ENCODE data around the gene ZBTB48. TPM values are rescaled to one million over a fixed set of nuclear protein-coding genes. Genes with fewer than 3 reads are reported as not detected.

The ZBTB48 gene
- total RNA-seq, 1 donor from 2014 or later, result 36.5 TPM

DNA sequence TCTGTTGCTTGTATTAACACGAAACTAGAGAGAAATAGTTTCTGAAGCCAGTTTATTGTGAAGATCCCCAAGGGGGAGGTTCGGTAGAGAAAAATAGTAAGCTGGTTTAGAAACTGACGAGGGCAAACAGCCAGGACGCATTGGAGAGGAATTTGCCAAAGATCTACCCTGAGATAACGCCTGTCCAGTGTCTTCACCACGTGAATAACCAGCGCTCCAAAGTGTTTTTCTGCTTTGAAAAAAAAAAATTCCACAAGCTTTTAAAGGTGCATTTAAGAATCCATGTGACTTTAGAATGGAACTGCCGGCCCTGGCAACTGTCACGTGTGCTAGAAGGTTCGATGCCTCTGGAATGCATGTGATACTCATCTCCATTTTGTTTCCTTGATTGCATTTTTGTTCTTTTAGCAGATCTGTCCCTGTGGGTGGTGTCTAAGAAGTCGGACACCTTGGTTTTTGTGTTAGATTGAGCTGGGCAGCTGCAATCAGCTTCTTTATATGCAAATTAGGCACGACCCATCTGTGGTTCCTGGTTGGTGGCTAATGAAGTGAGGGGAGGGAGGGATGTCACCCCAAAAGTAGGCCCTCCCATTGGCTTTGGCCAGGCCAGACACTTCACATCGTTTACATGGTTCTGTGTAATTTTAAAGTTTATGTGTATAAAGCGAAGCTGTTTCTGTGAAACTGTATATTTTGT is 43.6 kb downstream of the ZBTB48 start:
- peaks cover 25% of the 10 kb centered on the region for H3K4me1 ChIP-seq
- no peak for DNase-seq

DNA sequence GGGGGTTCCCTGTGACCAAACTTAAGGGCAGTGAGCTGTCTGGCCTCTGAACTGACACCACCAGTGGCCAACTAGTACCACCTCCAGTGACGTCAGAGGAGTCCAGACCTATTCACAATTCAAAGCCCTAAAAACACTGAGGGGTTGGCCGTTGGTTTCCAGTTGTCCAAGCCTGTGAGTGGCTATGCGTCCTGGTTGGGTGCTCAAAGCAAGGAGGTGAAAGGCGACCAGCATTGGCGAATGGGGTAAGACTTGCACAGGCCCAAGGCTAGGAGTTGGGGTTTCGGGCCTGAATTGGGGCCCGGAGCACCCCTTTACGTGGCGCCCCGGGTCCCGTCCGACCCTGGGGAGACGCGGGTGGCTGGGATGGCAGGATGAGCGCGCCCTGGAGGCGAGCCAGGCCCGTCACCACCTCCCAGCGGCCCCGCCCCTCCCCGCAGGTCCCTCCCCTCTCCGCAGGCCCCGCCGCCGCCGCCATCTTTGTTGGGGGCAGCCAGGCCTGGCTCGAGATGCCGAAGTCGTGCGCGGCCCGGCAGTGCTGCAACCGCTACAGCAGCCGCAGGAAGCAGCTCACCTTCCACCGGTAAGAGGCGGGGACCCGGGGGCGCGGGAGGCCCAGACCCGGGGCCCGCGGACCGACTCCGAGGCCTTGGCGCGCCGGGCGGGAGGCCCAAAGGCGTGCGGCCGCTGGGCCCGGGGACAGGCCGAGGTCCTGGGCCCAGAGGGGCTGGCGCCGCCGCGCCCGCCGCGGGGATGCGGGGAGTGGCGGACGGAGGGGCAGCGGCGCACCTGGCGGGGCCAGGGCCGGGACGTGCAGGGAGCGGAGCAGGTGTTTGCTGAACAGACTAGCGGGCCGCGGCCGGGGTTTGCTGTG is 45.2 kb downstream of the ZBTB48 start, which contains the start of gene THAP3:
TSS of gene THAP3 (plus strand) at position 159 of the 874 bp plus-strand sequence. CDS start at position 510, 351 bp downstream.
- peaks cover 25% of the 10 kb centered on the region for H3K4me1 ChIP-seq
- peak within 1 kb of the TSS; percentile 91 for H3K4me3 ChIP-seq
- TF ChIP-seq, protein P1, sequence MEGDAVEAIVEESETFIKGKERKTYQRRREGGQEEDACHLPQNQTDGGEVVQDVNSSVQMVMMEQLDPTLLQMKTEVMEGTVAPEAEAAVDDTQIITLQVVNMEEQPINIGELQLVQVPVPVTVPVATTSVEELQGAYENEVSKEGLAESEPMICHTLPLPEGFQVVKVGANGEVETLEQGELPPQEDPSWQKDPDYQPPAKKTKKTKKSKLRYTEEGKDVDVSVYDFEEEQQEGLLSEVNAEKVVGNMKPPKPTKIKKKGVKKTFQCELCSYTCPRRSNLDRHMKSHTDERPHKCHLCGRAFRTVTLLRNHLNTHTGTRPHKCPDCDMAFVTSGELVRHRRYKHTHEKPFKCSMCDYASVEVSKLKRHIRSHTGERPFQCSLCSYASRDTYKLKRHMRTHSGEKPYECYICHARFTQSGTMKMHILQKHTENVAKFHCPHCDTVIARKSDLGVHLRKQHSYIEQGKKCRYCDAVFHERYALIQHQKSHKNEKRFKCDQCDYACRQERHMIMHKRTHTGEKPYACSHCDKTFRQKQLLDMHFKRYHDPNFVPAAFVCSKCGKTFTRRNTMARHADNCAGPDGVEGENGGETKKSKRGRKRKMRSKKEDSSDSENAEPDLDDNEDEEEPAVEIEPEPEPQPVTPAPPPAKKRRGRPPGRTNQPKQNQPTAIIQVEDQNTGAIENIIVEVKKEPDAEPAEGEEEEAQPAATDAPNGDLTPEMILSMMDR (IDR thresholded peaks at IDR 0.05), result peak; percentile 24
- no peaks in the 10 kb centered on the region for H3K27me3 ChIP-seq (ENCODE audit: low read depth)
- peak within 1 kb of the TSS; percentile 85 for H3K27ac ChIP-seq
- ATAC-seq (peak; percentile 95 to 97), DNase-seq (peak; percentile 91)
- no peaks in the 10 kb centered on the region for H3K9me3 ChIP-seq
- intact Hi-C loops (cut with DNase I), result no loop called here
- H3K36me3 ChIP-seq, result peaks cover 59% of the 10 kb centered on the region

More for the DNA sequence above, 43.6 kb downstream of the ZBTB48 start:
- H3K4me3 ChIP-seq, result no peak overlapping the region
- no peaks in the 10 kb centered on the region for H3K27me3 ChIP-seq (ENCODE audit: low read depth)
- intact Hi-C loops (cut with DNase I), result no loop called here
- ATAC-seq, result no peak
- TF ChIP-seq, protein P1 (IDR thresholded peaks at IDR 0.05), result no peak
- peaks cover 53% of the 10 kb centered on the region for H3K36me3 ChIP-seq
- no peaks in the 10 kb centered on the region for H3K9me3 ChIP-seq
- H3K27ac ChIP-seq, result no peak overlapping the region

DNA sequence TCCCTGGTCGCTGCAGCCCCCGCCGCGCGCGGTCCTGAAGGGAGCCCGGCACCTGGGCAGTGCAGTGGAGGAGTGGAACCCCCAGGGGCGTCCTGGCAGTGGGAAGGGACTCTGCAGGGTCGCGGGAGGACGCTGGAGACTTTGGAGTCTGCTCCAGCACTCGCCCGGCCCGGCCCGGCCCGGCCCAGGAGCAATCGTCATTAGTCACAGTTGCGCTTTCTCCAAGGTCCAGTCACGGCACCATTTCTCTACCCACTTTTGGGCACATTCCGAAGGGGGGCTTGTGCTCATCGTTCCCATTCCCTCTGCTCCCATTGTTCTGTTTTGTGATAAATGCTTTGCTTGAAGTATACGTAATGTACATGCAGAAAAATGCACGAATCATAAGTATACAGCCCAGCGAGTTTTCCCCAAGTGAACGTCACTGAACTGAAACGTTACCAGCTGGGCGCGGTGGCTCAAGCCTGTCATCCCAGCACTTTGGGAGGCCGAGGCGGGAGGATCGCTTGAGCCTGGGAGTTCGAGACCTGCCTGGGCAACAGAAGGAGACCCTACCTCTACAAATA is 45.9 kb downstream of the ZBTB48 start:
- Histone ChIP-seq H3K36me3 (peaks cover 59% of the 10 kb centered on the region), H3K4me3 (peak overlapping the region; percentile 91), H3K27ac (peak overlapping the region; percentile 85), H3K9me3 (no peaks in the 10 kb centered on the region), H3K4me1 (peaks cover 25% of the 10 kb centered on the region), H3K27me3 (ENCODE audit: low read depth) (no peaks in the 10 kb centered on the region)
- ATAC-seq (peak in 1 of 2 donors; percentile 4), DNase-seq (no peak)
- TF ChIP-seq, protein P1 (IDR thresholded peaks at IDR 0.05), result no peak
- intact Hi-C loops (cut with DNase I), result no loop called here

GRCh38 chr1:6627031-6627430 is 47.2 kb downstream of the ZBTB48 start:
- intact Hi-C loops (cut with DNase I), result no loop called here

More at GRCh38 chr1:6627031-6627430, 47.2 kb downstream of the ZBTB48 start:
- peaks cover 59% of the 10 kb centered on the region for H3K36me3 ChIP-seq
- DNase-seq (no peak), ATAC-seq (no peak)
- TF ChIP-seq, protein P1 (IDR thresholded peaks at IDR 0.05), result no peak
- peaks cover 25% of the 10 kb centered on the region for H3K4me1 ChIP-seq
- no peak overlapping the region for H3K4me3 ChIP-seq
- no peak overlapping the region for H3K27ac ChIP-seq
- no peaks in the 10 kb centered on the region for H3K9me3 ChIP-seq
- H3K27me3 ChIP-seq (ENCODE audit: low read depth), result no peaks in the 10 kb centered on the region
